Lung (tissue), 12 donors: ENCODE measurements around the gene ALCAM. TPM values are rescaled to one million over a fixed set of nuclear protein-coding genes. Genes with fewer than 3 reads are reported as not detected.

Experiments used
- ATAC-seq: fragments of 200-7000 bp; cut with Tn5 transposase; one replicate; pipeline ENCODE4 v1.9.1; 2020; ENCODE audit warnings: moderate number of reproducible peaks; ENCODE audit not compliant: insufficient read depth, low FRiP score
- DNase-seq, 3 donors: peaks; one replicate each; pipeline ENCODE4 v3.0.0-alpha.2; 2013 to 2017
- H3K27ac ChIP-seq, 2 donors: one replicate each; pipeline ENCODE4 v1.5.1; 2013; ENCODE audit warnings: mild to moderate bottlenecking in 2 of 2, moderate library complexity in 2 of 2, control low read depth in 1 of 2, inconsistent platforms in 1 of 2, low read depth in 1 of 2, low read length in 1 of 2
- H3K27me3 ChIP-seq, 3 donors: one replicate each; pipeline ENCODE4 v1.5.1; 2013; ENCODE audit warnings: low read length in 2 of 3; ENCODE audit not compliant: control insufficient read depth in 3 of 3, insufficient read depth in 3 of 3
- H3K36me3 ChIP-seq, 4 donors: one replicate each; pipeline ENCODE4 v1.5.1; 2013; ENCODE audit warnings: low read length in 4 of 4, mild to moderate bottlenecking in 1 of 4, moderate library complexity in 1 of 4; ENCODE audit not compliant: control insufficient read depth in 4 of 4, insufficient read depth in 4 of 4
- H3K4me1 ChIP-seq, 5 donors: one replicate each; pipeline ENCODE4 v1.5.1; 2013; ENCODE audit warnings: low read length in 5 of 5, mild to moderate bottlenecking in 2 of 5, moderate library complexity in 1 of 5; ENCODE audit not compliant: control insufficient read depth in 5 of 5, insufficient read depth in 5 of 5
- H3K4me3 ChIP-seq: one replicate; pipeline ENCODE4 v1.5.1; 2013; ENCODE audit warnings: mild to moderate bottlenecking, control low read depth, moderate library complexity
- H3K9ac ChIP-seq, 2 donors: one replicate each; pipeline ENCODE4 v1.5.1; 2013; ENCODE audit warnings: low read length in 2 of 2, control low read depth in 1 of 2; ENCODE audit not compliant: insufficient read depth in 1 of 2
- H3K9me3 ChIP-seq, 4 donors: one replicate each; pipeline ENCODE4 v1.5.1; 2013; ENCODE audit warnings: low read length in 3 of 4, mild to moderate bottlenecking in 1 of 4, moderate library complexity in 1 of 4; ENCODE audit not compliant: control insufficient read depth in 4 of 4, insufficient read depth in 3 of 4
- WGBS, 2 donors: extraction: QIAGEN DNeasy Blood & Tissue Kit; methylation state at CpG; one replicate each; pipeline ENCODE4 v1.1.7; 2013; 5-methylcytosine and 5-hydroxymethylcytosine counted together
- polyA plus RNA-seq, 2 donors: library from polyadenylated mRNA; stranded (reverse); fragments of 200-250 nt; gene quantifications; one replicate each; pipeline ENCODE4 v1.2.1, GENCODE V29; 2013
- total RNA-seq, 2 donors: library from RNA; depleted of rRNA in 1 of 2; stranded (reverse); fragments of >200 nt in 1 of 2; gene quantifications; one replicate each; pipeline ENCODE4 v1.2.1, GENCODE V29; 2014 to 2021
- TF ChIP-seq, protein P1 (sequence below): IDR thresholded peaks from 2 replicates; pipeline ENCODE4 v1.5.1; 2012; ENCODE audit warnings: mild to moderate bottlenecking; ENCODE audit errors: control extremely low read depth, extremely low read depth
- donor health status: control.
- donor health status: control.
- donor health status: Bipolar disorder and iron deficiency.
- donor health status: healthy.
- donor health status: DM: yes; HTN: yes; CAD: no.

ALCAM gene
- total and polyA plus RNA-seq, 4 donors = 55.9 to 252 (median 109) TPM

DNA sequence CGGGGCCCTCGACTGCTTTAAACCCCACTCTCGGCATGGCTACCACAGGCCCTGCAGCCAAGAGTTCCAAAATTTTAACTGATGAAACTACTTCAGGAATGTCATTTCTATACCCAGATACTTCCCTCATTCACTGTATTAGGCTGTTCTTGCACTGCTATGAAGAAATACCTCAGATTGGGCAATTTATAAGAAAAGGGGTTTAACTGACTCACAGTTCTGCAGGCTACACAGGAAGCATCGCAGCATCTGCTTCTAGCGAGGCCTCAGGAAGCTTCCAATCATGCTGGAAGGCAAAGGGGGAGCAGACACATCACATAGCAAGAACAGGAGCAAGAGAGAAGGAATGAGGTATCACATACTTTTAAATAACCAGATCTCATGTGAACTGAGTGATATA is 21.6 kb upstream of the ALCAM start:
- Histone ChIP-seq H3K27me3 (no peaks in the 10 kb centered on the region), H3K4me3 (no peak overlapping the region), H3K4me1 (no peaks in the 10 kb centered on the region), H3K9me3 (no peaks in the 10 kb centered on the region), H3K27ac (no peak overlapping the region), H3K36me3 (no peaks in the 10 kb centered on the region), H3K9ac (no peak overlapping the region)
- TF ChIP-seq, protein P1, sequence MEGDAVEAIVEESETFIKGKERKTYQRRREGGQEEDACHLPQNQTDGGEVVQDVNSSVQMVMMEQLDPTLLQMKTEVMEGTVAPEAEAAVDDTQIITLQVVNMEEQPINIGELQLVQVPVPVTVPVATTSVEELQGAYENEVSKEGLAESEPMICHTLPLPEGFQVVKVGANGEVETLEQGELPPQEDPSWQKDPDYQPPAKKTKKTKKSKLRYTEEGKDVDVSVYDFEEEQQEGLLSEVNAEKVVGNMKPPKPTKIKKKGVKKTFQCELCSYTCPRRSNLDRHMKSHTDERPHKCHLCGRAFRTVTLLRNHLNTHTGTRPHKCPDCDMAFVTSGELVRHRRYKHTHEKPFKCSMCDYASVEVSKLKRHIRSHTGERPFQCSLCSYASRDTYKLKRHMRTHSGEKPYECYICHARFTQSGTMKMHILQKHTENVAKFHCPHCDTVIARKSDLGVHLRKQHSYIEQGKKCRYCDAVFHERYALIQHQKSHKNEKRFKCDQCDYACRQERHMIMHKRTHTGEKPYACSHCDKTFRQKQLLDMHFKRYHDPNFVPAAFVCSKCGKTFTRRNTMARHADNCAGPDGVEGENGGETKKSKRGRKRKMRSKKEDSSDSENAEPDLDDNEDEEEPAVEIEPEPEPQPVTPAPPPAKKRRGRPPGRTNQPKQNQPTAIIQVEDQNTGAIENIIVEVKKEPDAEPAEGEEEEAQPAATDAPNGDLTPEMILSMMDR = no peak
- WGBS, 2 donors = 79 to 80% methylated on average over 5 of the region's 5 CpGs
- DNase-seq = no peak
- no peak for ATAC-seq

DNA sequence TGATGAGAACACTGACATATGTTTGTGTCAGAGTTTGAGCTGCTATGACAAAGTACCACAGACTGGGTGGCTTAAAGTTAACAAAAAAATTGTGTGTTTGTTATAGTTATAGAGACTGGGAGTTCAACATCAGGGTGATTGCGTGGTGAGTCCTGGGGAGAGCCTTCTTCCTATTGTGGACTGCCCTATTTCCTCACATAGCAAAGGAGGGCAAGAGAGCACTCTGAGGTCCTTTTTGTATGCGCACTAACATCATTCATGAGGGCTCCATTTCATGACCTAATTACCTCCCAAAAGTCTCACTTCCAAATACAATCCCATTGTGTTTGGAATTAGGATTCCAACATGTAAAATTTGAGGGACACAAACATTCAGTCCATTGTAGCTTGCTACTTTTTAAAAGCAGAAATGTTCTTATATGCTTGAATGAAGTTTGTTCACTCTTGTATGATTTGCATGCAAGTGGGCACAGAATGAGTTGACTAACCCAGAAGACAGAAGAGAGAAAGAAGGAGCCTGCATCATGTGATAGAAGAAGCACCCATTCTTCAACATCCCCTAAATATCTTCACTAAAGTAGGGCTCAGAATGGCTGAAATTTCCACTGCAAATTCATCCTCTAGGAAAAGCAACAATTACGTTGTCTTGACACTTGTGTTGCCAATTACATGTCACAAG is 18.9 kb upstream of the ALCAM start:
- Histone ChIP-seq H3K36me3 (no peaks in the 10 kb centered on the region), H3K27me3 (no peaks in the 10 kb centered on the region), H3K4me3 (no peak overlapping the region), H3K27ac (no peak overlapping the region), H3K9ac (no peak overlapping the region), H3K4me1 (no peaks in the 10 kb centered on the region), H3K9me3 (no peaks in the 10 kb centered on the region)
- no peak for ATAC-seq
- WGBS, 2 donors = 91 to 93% methylated on average over 3 of the region's 3 CpGs
- DNase-seq = no peak
- TF ChIP-seq, protein P1 = no peak

DNA sequence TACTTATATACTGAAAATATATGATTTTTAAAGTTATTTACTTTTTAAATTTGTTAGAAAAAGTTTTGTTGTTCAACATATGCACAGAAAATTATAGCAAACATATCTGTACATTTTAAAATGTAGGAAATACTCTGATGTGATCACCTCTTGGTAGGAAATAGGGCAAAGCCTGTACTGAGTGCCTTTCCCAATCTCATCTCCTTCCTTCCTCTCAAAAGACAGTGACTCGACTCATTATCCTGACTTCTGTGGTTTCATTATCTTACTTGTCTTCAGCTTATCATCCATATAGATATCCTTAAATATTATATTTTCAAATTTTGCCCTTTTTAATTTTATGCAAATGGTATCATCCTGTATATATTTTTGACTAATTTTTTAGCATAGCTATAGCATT is 18.4 kb upstream of the ALCAM start:
- DNase-seq (no peak), ATAC-seq (no peak)
- H3K4me1 ChIP-seq = no peaks in the 10 kb centered on the region
- H3K36me3 ChIP-seq = no peaks in the 10 kb centered on the region
- H3K27ac ChIP-seq = no peak overlapping the region
- H3K9me3 ChIP-seq = no peaks in the 10 kb centered on the region
- WGBS, 2 donors = 31 to 55% methylated on average over 1 of the region's 1 CpG
- H3K9ac ChIP-seq = no peak overlapping the region
- H3K27me3 ChIP-seq = no peaks in the 10 kb centered on the region
- TF ChIP-seq, protein P1 = no peak
- no peak overlapping the region for H3K4me3 ChIP-seq
